Caco-2 (cell line): Measurements from ENCODE around the gene ASPHD1. TPM values are rescaled to one million over a fixed set of nuclear protein-coding genes. Genes with fewer than 3 reads are reported as not detected.
"Not testable (repeated sequence)": the region's sequence is repeated elsewhere in the genome, so short reads cannot be mapped to it uniquely, and the experiment has no call there.

Source experiments
- BruUV-seq: library from RNA; stranded (reverse); fragments of 400-500 nt; replicated peaks from 2 replicates; lab custom pipeline; 2021; lab: Mats Ljungman, UMichigan
- CTCF ChIA-PET: fragments of 300-600 bp; sonication (Branson Sonifier 250); formaldehyde crosslinking; loops from one replicate; lab custom pipeline; 2022; ENCODE audit warnings: antibody characterized with exemption; lab: Charles Lee
- POLR2A ChIA-PET: fragments of 300-600 bp; sonication (Branson Sonifier 250); formaldehyde crosslinking; loops from one replicate; lab custom pipeline; 2022; ENCODE audit warnings: antibody characterized with exemption; lab: Charles Lee
- DNase-seq, 2 experiments: peaks; one replicate each; pipeline versions ENCODE4 v3.0.0 to v3.0.0-alpha.2; 2020 to 2022
- H3K27me3 ChIP-seq: replicated peaks from 2 replicates; pipeline ENCODE4 v1.6.0; 2011; ENCODE audit warnings: low read length; ENCODE audit not compliant: control insufficient read depth, insufficient read depth
- H3K36me3 ChIP-seq: 2 replicates; pipeline ENCODE4 v1.5.1; 2011; ENCODE audit warnings: low read length; ENCODE audit not compliant: control insufficient read depth, insufficient read depth
- H3K4me1 ChIP-seq: fragments of 250-450 bp; sonication (Bioruptor Pico); 2 replicates; pipeline ENCODE4 v1.5.1; 2020; ENCODE audit warnings: mild to moderate bottlenecking
- H3K4me3 ChIP-seq: 2 replicates; pipeline ENCODE4 v1.5.1; 2011; ENCODE audit warnings: low read depth, mild to moderate bottlenecking, control low read depth, low read length
- H3K9me3 ChIP-seq: fragments of 250-450 bp; sonication (Bioruptor Pico); 2 replicates; pipeline ENCODE4 v1.5.1; 2020; ENCODE audit warnings: mild to moderate bottlenecking, moderate library complexity
- H3K27ac Mint-ChIP-seq: one replicate; pipeline ENCODE4 v1.8.0; 2022; ENCODE audit warnings: mixed read lengths; ENCODE audit not compliant: unreplicated experiment
- H3K27me3 Mint-ChIP-seq: one replicate; pipeline ENCODE4 v1.8.0; 2022; ENCODE audit warnings: mixed read lengths; ENCODE audit not compliant: insufficient read depth, unreplicated experiment
- H3K36me3 Mint-ChIP-seq: one replicate; pipeline ENCODE4 v1.8.0; 2022; ENCODE audit warnings: mild to moderate bottlenecking, mixed read lengths; ENCODE audit not compliant: insufficient read depth, unreplicated experiment
- H3K4me1 Mint-ChIP-seq: one replicate; pipeline ENCODE4 v1.8.0; 2022; ENCODE audit warnings: low read depth, mixed read lengths; ENCODE audit not compliant: unreplicated experiment
- H3K4me3 Mint-ChIP-seq: one replicate; pipeline ENCODE4 v1.8.0; 2022; ENCODE audit warnings: mild to moderate bottlenecking, moderate library complexity, mixed read lengths; ENCODE audit not compliant: unreplicated experiment
- H3K9me3 Mint-ChIP-seq: one replicate; pipeline ENCODE4 v1.8.0; 2022; ENCODE audit warnings: mixed read lengths; ENCODE audit not compliant: unreplicated experiment
- CTCF ChIP-seq, 2 experiments: fragments of 200-600 bp in 1 of 2; IDR thresholded peaks; 1 replicate in 1 of 2; 2 replicates in 1 of 2; pipeline versions ENCODE4 v1.5.1 to v1.8.0; 2011 to 2022; ENCODE audit warnings: antibody characterized with exemption in 1 of 2, control low read depth in 1 of 2, inconsistent platforms in 1 of 2, low read depth in 1 of 2, low read length in 1 of 2, mild to moderate bottlenecking in 1 of 2, moderate library complexity in 1 of 2; ENCODE audit not compliant: insufficient read depth in 1 of 2, severe bottlenecking in 1 of 2, unreplicated experiment in 1 of 2
- intact Hi-C: fragments of 100-400 bp; cut with micrococcal nuclease; formaldehyde crosslinking; loops from one replicate; pipeline ENCODE4 v1.10.0; 2022; ENCODE audit not compliant: unreplicated experiment
- total RNA-seq: library from RNA; stranded (reverse); gene quantifications from 2 replicates; pipeline ENCODE4 v1.2.3, GENCODE V29; 2022

Gene ASPHD1
- total RNA-seq, 1 experiment from 2014 or later = 13.2 TPM

GRCh38 chr16:29908719-29909220, 8.5 kb downstream of the ASPHD1 start:
- no peak for TF ChIP-seq CTCF (IDR thresholded peaks at IDR 0.05; ENCODE audit: insufficient read depth in 1 of 2, low read depth in 1 of 2, low read length in 1 of 2, severe bottlenecking in 1 of 2, unreplicated experiment in 1 of 2)
- Histone ChIP-seq H3K4me1 (no peaks in the 10 kb centered on the region), H3K4me3 (no peak overlapping the region), H3K27me3 (no peaks in the 10 kb centered on the region), H3K9me3 (no peaks in the 10 kb centered on the region), H3K36me3 (no peaks in the 10 kb centered on the region)
- no peak for DNase-seq
- BruUV-seq = no TSS peak
- POLR2A ChIA-PET = interaction anchor here (0.5 to 0.7 kb wide), 2 partner anchors 9 to 272 kb away, joined by 3 to 6 read pairs; partner anchors contain the start of gene SEZ6L2
- intact Hi-C loops = no loop called here
- Mint-ChIP-seq H3K36me3 (peaks cover 6% of the 10 kb centered on the region), H3K27me3 (no peaks in the 10 kb centered on the region), H3K9me3 (no peaks in the 10 kb centered on the region), H3K4me1 (no peaks in the 10 kb centered on the region), H3K4me3 (no peak overlapping the region), H3K27ac (no peak overlapping the region)
- CTCF ChIA-PET = interaction anchor here (0.6 kb wide), 1 partner anchor 45 kb away, joined by 3 read pairs; no protein-coding TSS in a partner anchor

GRCh38 chr16:29909391-29909790, 9.1 kb downstream of the ASPHD1 start:
- CTCF ChIA-PET = interaction anchor here (0.6 kb wide), 1 partner anchor 46 kb away, joined by 3 read pairs; no protein-coding TSS in a partner anchor
- H3K4me3 Mint-ChIP-seq = no peak overlapping the region
- TF ChIP-seq CTCF (IDR thresholded peaks at IDR 0.05; ENCODE audit: insufficient read depth in 1 of 2, low read depth in 1 of 2, low read length in 1 of 2, severe bottlenecking in 1 of 2, unreplicated experiment in 1 of 2) = no peak
- DNase-seq = no peak
- no peaks in the 10 kb centered on the region for H3K4me1 Mint-ChIP-seq
- POLR2A ChIA-PET = interaction anchor here (0.7 kb wide), 1 partner anchor 10 kb away, joined by 3 read pairs; the partner anchor contains the start of gene SEZ6L2
- Histone ChIP-seq H3K9me3 (no peaks in the 10 kb centered on the region), H3K27me3 (no peaks in the 10 kb centered on the region), H3K36me3 (no peaks in the 10 kb centered on the region), H3K4me3 (no peak overlapping the region), H3K4me1 (no peaks in the 10 kb centered on the region)
- no TSS peak for BruUV-seq
- H3K36me3 Mint-ChIP-seq = peaks cover 6% of the 10 kb centered on the region
- no peaks in the 10 kb centered on the region for H3K27me3 Mint-ChIP-seq
- intact Hi-C loops = no loop called here
- no peaks in the 10 kb centered on the region for H3K9me3 Mint-ChIP-seq
- H3K27ac Mint-ChIP-seq = no peak overlapping the region

DNA sequence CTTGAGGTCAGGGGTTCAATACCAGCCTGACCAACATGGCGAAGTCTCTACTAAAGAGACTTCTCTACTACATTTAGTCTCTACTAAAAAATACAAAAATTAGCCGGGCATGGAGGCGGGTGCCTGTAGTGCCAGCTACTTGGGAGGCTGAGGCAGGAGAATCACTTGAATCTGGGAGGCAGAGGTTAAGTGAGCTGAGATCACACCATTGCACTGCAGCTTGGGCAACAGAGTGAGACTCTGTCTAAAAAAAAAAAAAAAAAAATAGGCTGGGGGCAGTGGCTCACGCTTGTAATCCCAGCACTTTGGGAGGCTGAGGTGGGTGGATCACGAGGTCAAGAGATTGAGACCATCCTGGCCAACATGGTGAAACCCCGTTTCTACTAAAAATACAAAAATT, 9.6 kb downstream of the ASPHD1 start:
- H3K27me3 Mint-ChIP-seq, H3K9me3 ChIP-seq, H3K4me1 Mint-ChIP-seq, H3K36me3 Mint-ChIP-seq, H3K27ac Mint-ChIP-seq, H3K9me3 Mint-ChIP-seq, DNase-seq, POLR2A ChIA-PET, CTCF ChIA-PET, intact Hi-C loops, BruUV-seq, H3K36me3 ChIP-seq, H3K4me3 Mint-ChIP-seq, H3K27me3 ChIP-seq, H3K4me1 ChIP-seq, H3K4me3 ChIP-seq: not testable (repeated sequence)
